DOHH2 (cell line): ENCODE results near the gene CDK1.
"Not testable (repeated sequence)": the region's sequence is repeated elsewhere in the genome, so short reads cannot be mapped to it uniquely, and the experiment has no call there.

ENCODE experiments used
- H3F3A ChIP-seq: fragments of 200-600 bp; sonication (generic), shearing (Covaris generic); 2 replicates; pipeline ENCODE4 v1.6.0; 2016; ENCODE audit warnings: antibody characterized with exemption, mild to moderate bottlenecking; ENCODE audit not compliant: control insufficient read depth, insufficient read depth
- H3K27ac ChIP-seq: fragments of 200-600 bp; sonication (generic); 2 replicates; pipeline ENCODE4 v1.5.1; 2014; ENCODE audit warnings: low read depth, mild to moderate bottlenecking, low read length, moderate library complexity
- H3K27me3 ChIP-seq: fragments of 200-600 bp; sonication (generic); 2 replicates; pipeline ENCODE4 v1.6.1; 2014; ENCODE audit warnings: mild to moderate bottlenecking, low read length, mixed read lengths; ENCODE audit not compliant: control insufficient read depth
- H3K36me3 ChIP-seq: fragments of 200-600 bp; sonication (generic); 2 replicates; pipeline ENCODE4 v1.6.1; 2014; ENCODE audit warnings: mild to moderate bottlenecking, low read length, moderate library complexity, mixed read lengths; ENCODE audit not compliant: control insufficient read depth
- H3K4me1 ChIP-seq: fragments of 200-600 bp; sonication (generic); 2 replicates; pipeline ENCODE4 v1.6.1; 2014; ENCODE audit warnings: mild to moderate bottlenecking, low read length, mixed read lengths; ENCODE audit not compliant: control insufficient read depth
- H3K4me2 ChIP-seq: fragments of 200-600 bp; sonication (generic); 2 replicates; pipeline ENCODE4 v1.6.0; 2014; ENCODE audit warnings: mild to moderate bottlenecking, low read length, moderate library complexity
- H3K4me3 ChIP-seq: fragments of 200-600 bp; sonication (generic); 2 replicates; pipeline ENCODE4 v1.5.1; 2014; ENCODE audit warnings: mild to moderate bottlenecking, low read length, mixed read lengths
- H3K79me2 ChIP-seq: fragments of 200-600 bp; sonication (generic); 2 replicates; pipeline ENCODE4 v1.6.1; 2014; ENCODE audit warnings: mild to moderate bottlenecking, low read length, mixed read lengths; ENCODE audit not compliant: control insufficient read depth
- H3K9me2 ChIP-seq: fragments of 200-600 bp; sonication (generic); replicated peaks from 2 replicates; pipeline ENCODE4 v1.6.1; 2014; ENCODE audit warnings: mild to moderate bottlenecking, low read length, mixed read lengths; ENCODE audit not compliant: control insufficient read depth
- H3K9me3 ChIP-seq: fragments of 200-600 bp; sonication (generic); 2 replicates; pipeline ENCODE4 v1.6.1; 2014; ENCODE audit warnings: antibody characterized with exemption, low read length, mixed read lengths; ENCODE audit not compliant: control insufficient read depth, insufficient read depth
- H4K20me1 ChIP-seq: fragments of 200-600 bp; sonication (generic); 2 replicates; pipeline ENCODE4 v1.6.0; 2014; ENCODE audit warnings: low read depth, mild to moderate bottlenecking, antibody characterized with exemption, low read length, moderate library complexity; ENCODE audit not compliant: control insufficient read depth, insufficient read depth
- EZH2phosphoT487 ChIP-seq: fragments of 200-600 bp; sonication (generic); IDR thresholded peaks from 2 replicates; pipeline ENCODE4 v1.6.1; 2017; ENCODE audit warnings: borderline replicate concordance, mild to moderate bottlenecking, antibody characterized with exemption, low read length, moderate library complexity, mixed read lengths
- TF ChIP-seq, protein P1 (sequence below): fragments of 200-600 bp; sonication (generic); IDR thresholded peaks from one replicate; pipeline ENCODE4 v1.5.1; 2014; ENCODE audit warnings: antibody characterized with exemption, mild to moderate bottlenecking, low read depth, low read length; ENCODE audit not compliant: poor library complexity, severe bottlenecking

The CDK1 gene

DNA sequence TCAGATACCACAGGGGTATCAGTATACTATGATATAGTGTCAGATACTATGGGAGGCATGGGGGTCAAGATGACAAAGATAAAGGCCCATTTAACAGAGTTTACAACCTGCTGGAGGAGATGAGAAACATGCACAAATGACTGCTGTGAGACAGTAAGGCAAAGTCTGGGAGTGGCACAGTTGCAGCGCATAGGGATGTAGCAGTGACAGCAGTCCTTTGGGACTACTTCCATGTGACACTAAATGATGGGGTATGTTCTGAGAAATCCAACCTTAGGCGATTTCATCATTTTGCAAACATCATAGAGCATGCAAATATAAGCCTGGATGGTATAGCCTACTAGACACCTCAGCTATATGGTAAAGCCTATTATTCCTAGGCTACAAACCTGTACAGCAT lies 56.8 kb downstream of the CDK1 start:
- no peaks in the 10 kb centered on the region for H3K9me3 ChIP-seq
- H3K4me3 ChIP-seq: no peak overlapping the region
- H3F3A ChIP-seq: no peaks in the 10 kb centered on the region
- no peak overlapping the region for H3K27ac ChIP-seq
- H4K20me1 ChIP-seq: no peaks in the 10 kb centered on the region
- H3K79me2 ChIP-seq: no peaks in the 10 kb centered on the region
- no peaks in the 10 kb centered on the region for H3K27me3 ChIP-seq
- no peaks in the 10 kb centered on the region for H3K9me2 ChIP-seq
- H3K4me2 ChIP-seq: no peak overlapping the region
- no peaks in the 10 kb centered on the region for H3K4me1 ChIP-seq
- H3K36me3 ChIP-seq: no peaks in the 10 kb centered on the region
- TF ChIP-seq EZH2phosphoT487: no peak
- TF ChIP-seq, protein P1, sequence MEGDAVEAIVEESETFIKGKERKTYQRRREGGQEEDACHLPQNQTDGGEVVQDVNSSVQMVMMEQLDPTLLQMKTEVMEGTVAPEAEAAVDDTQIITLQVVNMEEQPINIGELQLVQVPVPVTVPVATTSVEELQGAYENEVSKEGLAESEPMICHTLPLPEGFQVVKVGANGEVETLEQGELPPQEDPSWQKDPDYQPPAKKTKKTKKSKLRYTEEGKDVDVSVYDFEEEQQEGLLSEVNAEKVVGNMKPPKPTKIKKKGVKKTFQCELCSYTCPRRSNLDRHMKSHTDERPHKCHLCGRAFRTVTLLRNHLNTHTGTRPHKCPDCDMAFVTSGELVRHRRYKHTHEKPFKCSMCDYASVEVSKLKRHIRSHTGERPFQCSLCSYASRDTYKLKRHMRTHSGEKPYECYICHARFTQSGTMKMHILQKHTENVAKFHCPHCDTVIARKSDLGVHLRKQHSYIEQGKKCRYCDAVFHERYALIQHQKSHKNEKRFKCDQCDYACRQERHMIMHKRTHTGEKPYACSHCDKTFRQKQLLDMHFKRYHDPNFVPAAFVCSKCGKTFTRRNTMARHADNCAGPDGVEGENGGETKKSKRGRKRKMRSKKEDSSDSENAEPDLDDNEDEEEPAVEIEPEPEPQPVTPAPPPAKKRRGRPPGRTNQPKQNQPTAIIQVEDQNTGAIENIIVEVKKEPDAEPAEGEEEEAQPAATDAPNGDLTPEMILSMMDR: no peak

DNA sequence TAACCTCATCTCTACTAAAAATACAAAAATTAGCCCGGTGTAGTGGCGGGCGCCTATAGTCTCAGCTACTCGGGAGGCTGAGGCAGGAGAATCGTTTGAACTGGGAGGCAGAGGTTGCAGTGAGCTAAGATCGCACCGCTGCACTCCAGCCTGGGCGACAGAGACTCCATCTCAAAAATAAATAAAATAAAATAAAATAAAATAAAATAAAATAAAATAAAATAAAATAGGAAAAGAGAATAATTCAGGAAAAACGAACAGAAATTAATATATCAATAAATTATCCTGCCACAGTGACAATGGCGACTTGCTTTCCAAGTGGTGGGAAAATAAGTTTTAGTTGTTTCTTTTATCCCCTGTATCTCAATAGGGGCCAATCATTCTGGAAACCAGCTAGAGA lies 62.9 kb downstream of the CDK1 start:
- H3K4me3 ChIP-seq, H3K36me3 ChIP-seq, H4K20me1 ChIP-seq, H3K9me3 ChIP-seq, H3K27me3 ChIP-seq, H3K4me2 ChIP-seq, H3K27ac ChIP-seq, H3K9me2 ChIP-seq, H3K79me2 ChIP-seq, H3K4me1 ChIP-seq, H3F3A ChIP-seq: not testable (repeated sequence)

DNA sequence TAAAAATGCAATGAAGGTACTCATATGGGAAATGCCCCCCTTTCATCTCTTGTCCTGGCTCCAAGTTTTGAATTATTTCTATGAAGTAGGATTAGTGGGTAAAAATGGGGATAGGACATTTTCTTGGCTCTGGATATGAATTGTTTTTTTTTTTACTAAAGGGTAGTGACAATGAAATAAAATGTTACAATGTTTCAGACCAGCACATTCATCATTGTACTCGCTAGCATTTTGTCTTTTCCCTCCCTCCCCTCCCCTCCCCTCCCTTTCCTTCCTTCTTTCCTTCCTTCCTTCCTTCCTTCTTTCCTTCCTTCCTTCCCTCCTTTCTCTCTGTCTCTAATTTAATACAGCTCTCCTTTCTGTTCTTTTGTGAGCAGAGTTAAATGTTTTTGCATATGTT lies 64.4 kb downstream of the CDK1 start:
- Histone ChIP-seq H3K79me2 (no peaks in the 10 kb centered on the region), H3F3A (no peaks in the 10 kb centered on the region), H3K27ac (no peak overlapping the region), H3K36me3 (no peaks in the 10 kb centered on the region), H3K4me2 (no peak overlapping the region), H3K9me2 (no peaks in the 10 kb centered on the region), H3K9me3 (no peaks in the 10 kb centered on the region), H3K4me1 (no peaks in the 10 kb centered on the region), H4K20me1 (no peaks in the 10 kb centered on the region), H3K27me3 (no peaks in the 10 kb centered on the region), H3K4me3 (no peak overlapping the region)
- TF ChIP-seq, protein P1: no peak
- no peak for TF ChIP-seq EZH2phosphoT487
